ENCODE measurements around the gene FLT3LG. TPM values are rescaled to one million over a fixed set of nuclear protein-coding genes. Genes with fewer than 3 reads are reported as not detected.
A peak's percentile ranks its signal among the peaks of the same experiment; 100 is the strongest.

Gene FLT3LG
- total RNA-seq, 1 experiment from 2014 or later, result 6.5 TPM

GRCh38 chr19:49450405-49450804, 23.6 kb upstream of the FLT3LG start:
- Histone ChIP-seq H3K4me1 (ENCODE audit: insufficient read depth, low read length, poor library complexity, severe bottlenecking) (peaks cover 34% of the 10 kb centered on the region), H3K27ac (ENCODE audit: low read depth, low read length, poor library complexity, severe bottlenecking) (peak overlapping the region; percentile 93), H3K9me3 (ENCODE audit: low read depth, low read length, poor library complexity, severe bottlenecking) (no peaks in the 10 kb centered on the region), H3K4me3 (ENCODE audit: low read depth, low read length, poor library complexity, severe bottlenecking) (peak overlapping the region; percentile 98), H3K36me3 (ENCODE audit: insufficient read depth, low read length, poor library complexity, severe bottlenecking) (peaks cover 19% of the 10 kb centered on the region), H3K27me3 (replicated peaks; ENCODE audit: insufficient read depth, low read depth, low read length, poor library complexity) (no peaks in the 10 kb centered on the region)
- POLR2A ChIA-PET (ENCODE audit: low non-redundant PET), result interaction anchor here (0.6 to 0.7 kb wide), 2 partner anchors 111 to 352 kb away, joined by 7 to 10 read pairs; no protein-coding TSS in a partner anchor
- no peak for TF ChIP-seq EZH2 (IDR thresholded peaks at IDR 0.05; ENCODE audit: borderline replicate concordance, low read depth, low read length, poor library complexity, severe bottlenecking)
- TF ChIP-seq CTCF (conservative IDR thresholded peaks at IDR 0.05; ENCODE audit: low read depth, low read length), result no peak
- DNase-seq (ENCODE audit: low spot score), result no peak
- intact Hi-C loops (cut with micrococcal nuclease; ENCODE audit: unreplicated experiment), result no loop called here
- CTCF ChIA-PET, result interaction anchor here (0.7 kb wide), 1 partner anchor 23 kb away, joined by 4 read pairs; the partner anchor contains the start of gene FLT3LG
- BruUV-seq (replicated peaks), result no TSS peak

- Histone ChIP-seq H3K4me1 (ENCODE audit: insufficient read depth, low read length, poor library complexity, severe bottlenecking) (peaks cover 34% of the 10 kb centered on the region), H3K36me3 (ENCODE audit: insufficient read depth, low read length, poor library complexity, severe bottlenecking) (peaks cover 19% of the 10 kb centered on the region), H3K27me3 (replicated peaks; ENCODE audit: insufficient read depth, low read depth, low read length, poor library complexity) (no peaks in the 10 kb centered on the region), H3K9me3 (ENCODE audit: low read depth, low read length, poor library complexity, severe bottlenecking) (no peaks in the 10 kb centered on the region), H3K4me3 (ENCODE audit: low read depth, low read length, poor library complexity, severe bottlenecking) (peak within 1 kb of the TSS; percentile 98), H3K27ac (ENCODE audit: low read depth, low read length, poor library complexity, severe bottlenecking) (peak within 1 kb of the TSS; percentile 94)
- ChIA-PET POLR2A (ENCODE audit: low non-redundant PET) (interaction anchor here (0.5 kb wide), 1 partner anchor 315 kb away, joined by 24 read pairs; the partner anchor contains the start of gene AP2A1), CTCF (interaction anchor here (0.7 to 1.3 kb wide), 2 partner anchors 24 to 118 kb away, joined by 3 to 7 read pairs; no protein-coding TSS in a partner anchor)
- TF ChIP-seq EZH2 (IDR thresholded peaks at IDR 0.05; ENCODE audit: borderline replicate concordance, low read depth, low read length, poor library complexity, severe bottlenecking) (no peak), CTCF (conservative IDR thresholded peaks at IDR 0.05; ENCODE audit: low read depth, low read length) (no peak)
- TSS peak; percentile 82 for BruUV-seq (replicated peaks)
- intact Hi-C loops (cut with micrococcal nuclease; ENCODE audit: unreplicated experiment), result loop anchor here (1.0 to 2.0 kb wide), 2 partner anchors 36 to 45 kb away; partner anchors contain the start of genes RPL13A and RPS11
- peak; percentile 100 for DNase-seq (ENCODE audit: low spot score)
These were observed 22.4 kb upstream of the FLT3LG start, which contains the start of gene PIH1D1 for GRCh38 chr19:49451430-49452181. TSS of gene PIH1D1 (minus strand) at chr19:49451814. CDS start at chr19:49451574, 240 bp downstream.

GRCh38 chr19:49453013-49453756, 20.8 kb upstream of the FLT3LG start, which contains the start of gene ALDH16A1:
TSS of gene ALDH16A1 (plus strand) at chr19:49453225. CDS start at chr19:49453332, 107 bp downstream.
- Histone ChIP-seq H3K9me3 (ENCODE audit: low read depth, low read length, poor library complexity, severe bottlenecking) (no peaks in the 10 kb centered on the region), H3K27ac (ENCODE audit: low read depth, low read length, poor library complexity, severe bottlenecking) (peak within 1 kb of the TSS; percentile 94), H3K4me1 (ENCODE audit: insufficient read depth, low read length, poor library complexity, severe bottlenecking) (peaks cover 19% of the 10 kb centered on the region), H3K36me3 (ENCODE audit: insufficient read depth, low read length, poor library complexity, severe bottlenecking) (peaks cover 19% of the 10 kb centered on the region), H3K27me3 (replicated peaks; ENCODE audit: insufficient read depth, low read depth, low read length, poor library complexity) (no peaks in the 10 kb centered on the region), H3K4me3 (ENCODE audit: low read depth, low read length, poor library complexity, severe bottlenecking) (peak within 1 kb of the TSS; percentile 59)
- intact Hi-C loops (cut with micrococcal nuclease; ENCODE audit: unreplicated experiment), result loop anchor here (2.0 kb wide), 1 partner anchor 44 kb away; the partner anchor contains the start of gene RPS11
- CTCF ChIA-PET, result interaction anchor here (0.6 to 1.0 kb wide), 2 partner anchors 23 to 48 kb away, joined by 3 read pairs; no protein-coding TSS in a partner anchor
- no peak for TF ChIP-seq EZH2 (IDR thresholded peaks at IDR 0.05; ENCODE audit: borderline replicate concordance, low read depth, low read length, poor library complexity, severe bottlenecking)
- TF ChIP-seq CTCF (conservative IDR thresholded peaks at IDR 0.05; ENCODE audit: low read depth, low read length), result no peak
- POLR2A ChIA-PET (ENCODE audit: low non-redundant PET), result interaction anchor here (0.7 kb wide), 1 partner anchor 876 kb away, joined by 5 read pairs; no protein-coding TSS in a partner anchor
- TSS peak; percentile 24 for BruUV-seq (replicated peaks)
- DNase-seq (ENCODE audit: low spot score), result peak; percentile 99
